ENCODE data around the gene BBOF1.

DNA sequence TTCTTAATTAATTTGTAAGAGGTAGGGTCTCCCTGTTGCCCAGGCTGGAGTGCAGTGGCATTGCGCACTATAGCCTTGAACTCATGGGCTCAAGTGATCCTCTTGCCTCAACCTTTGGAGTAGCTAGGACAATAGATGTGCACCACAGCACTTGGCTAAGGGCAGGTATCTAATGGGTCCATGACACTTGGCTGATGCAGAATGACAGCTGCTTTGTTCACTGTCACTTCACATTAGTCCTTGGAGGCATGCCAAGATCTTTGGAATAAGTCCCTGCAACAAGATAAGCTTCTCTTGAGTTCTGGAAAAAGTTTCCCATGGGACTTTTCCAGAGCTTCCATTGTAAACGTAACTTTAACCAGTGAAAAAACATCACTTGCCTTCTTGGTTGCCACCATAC, 45.7 kb upstream of the BBOF1 start:
- TF ChIP-seq CTCF (conservative IDR thresholded peaks at IDR 0.05) = no peak
- no peak for TF ChIP-seq ZFX (IDR thresholded peaks at IDR 0.05)
